ENCODE results near the gene PTPRT. TPM values are rescaled to one million over a fixed set of nuclear protein-coding genes. Genes with fewer than 3 reads are reported as not detected.

The PTPRT gene
- total RNA-seq, 1 experiment from 2014 or later: 0.20 TPM

DNA sequence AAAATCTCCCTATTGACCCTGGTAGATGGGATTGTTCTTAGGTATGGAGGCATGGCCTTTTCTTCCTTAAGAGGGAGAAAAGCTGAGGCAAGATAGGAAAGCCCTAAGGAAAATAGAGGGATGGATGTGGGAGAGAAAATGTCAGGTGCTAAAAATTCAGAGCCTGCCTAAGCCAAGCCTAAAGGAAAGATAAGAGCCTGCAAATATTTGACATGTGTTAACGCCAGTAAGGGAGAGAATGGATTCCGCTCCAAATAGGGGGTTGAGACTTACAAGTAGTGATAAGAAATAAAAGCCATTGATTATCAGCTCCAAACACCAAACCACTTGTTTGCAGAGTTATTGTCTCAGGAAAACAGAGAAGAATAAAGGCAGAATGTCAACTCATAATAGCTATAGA lies 533.6 kb downstream of the PTPRT start:
- intact Hi-C loops (cut with micrococcal nuclease; ENCODE audit: unreplicated experiment): no loop called here
- no peak overlapping the region for H3K4me3 ChIP-seq (ENCODE audit: low read depth, low read length)
- BruUV-seq (replicated peaks): no TSS peak

DNA sequence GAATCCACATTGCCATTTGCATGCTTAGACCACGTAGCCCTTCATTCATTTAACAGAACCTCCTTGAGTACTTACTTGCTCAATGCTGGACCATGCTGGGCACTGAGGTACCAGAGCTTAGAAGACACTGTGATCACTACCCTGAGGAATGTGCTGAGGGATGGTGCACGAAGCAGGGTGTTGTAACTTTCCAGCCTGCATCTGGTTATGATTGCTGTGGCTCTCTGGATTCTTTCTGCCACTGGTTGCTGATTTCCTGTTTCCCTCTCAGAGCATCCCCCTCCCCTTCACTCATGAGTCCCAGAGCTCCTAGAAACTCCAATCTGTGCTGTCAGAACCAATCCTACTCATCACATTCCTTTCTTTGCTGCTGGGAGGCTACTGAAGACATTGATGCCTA lies 537.4 kb downstream of the PTPRT start:
- Mint-ChIP-seq H3K36me3 (ENCODE audit: insufficient read depth, unreplicated experiment) (no peaks in the 10 kb centered on the region), H3K27me3 (ENCODE audit: insufficient read depth, unreplicated experiment) (peaks cover 7% of the 10 kb centered on the region), H3K27ac (ENCODE audit: unreplicated experiment) (no peak overlapping the region), H3K9me3 (ENCODE audit: unreplicated experiment) (peaks cover 5% of the 10 kb centered on the region), H3K4me1 (ENCODE audit: low read depth, unreplicated experiment) (peaks cover 9% of the 10 kb centered on the region), H3K4me3 (ENCODE audit: unreplicated experiment) (no peak overlapping the region)
- Histone ChIP-seq H3K27me3 (replicated peaks; ENCODE audit: control insufficient read depth, insufficient read depth, low read length) (no peaks in the 10 kb centered on the region), H3K4me1 (no peaks in the 10 kb centered on the region), H3K4me3 (ENCODE audit: low read depth, low read length) (no peak overlapping the region), H3K9me3 (no peaks in the 10 kb centered on the region; the same call in 1 of the 2 replicates), H3K36me3 (ENCODE audit: control insufficient read depth, insufficient read depth, low read length) (no peaks in the 10 kb centered on the region)
- intact Hi-C loops (cut with micrococcal nuclease; ENCODE audit: unreplicated experiment): no loop called here
- ChIA-PET POLR2A (no interaction called here), CTCF (no interaction called here)
- TF ChIP-seq, protein P1, sequence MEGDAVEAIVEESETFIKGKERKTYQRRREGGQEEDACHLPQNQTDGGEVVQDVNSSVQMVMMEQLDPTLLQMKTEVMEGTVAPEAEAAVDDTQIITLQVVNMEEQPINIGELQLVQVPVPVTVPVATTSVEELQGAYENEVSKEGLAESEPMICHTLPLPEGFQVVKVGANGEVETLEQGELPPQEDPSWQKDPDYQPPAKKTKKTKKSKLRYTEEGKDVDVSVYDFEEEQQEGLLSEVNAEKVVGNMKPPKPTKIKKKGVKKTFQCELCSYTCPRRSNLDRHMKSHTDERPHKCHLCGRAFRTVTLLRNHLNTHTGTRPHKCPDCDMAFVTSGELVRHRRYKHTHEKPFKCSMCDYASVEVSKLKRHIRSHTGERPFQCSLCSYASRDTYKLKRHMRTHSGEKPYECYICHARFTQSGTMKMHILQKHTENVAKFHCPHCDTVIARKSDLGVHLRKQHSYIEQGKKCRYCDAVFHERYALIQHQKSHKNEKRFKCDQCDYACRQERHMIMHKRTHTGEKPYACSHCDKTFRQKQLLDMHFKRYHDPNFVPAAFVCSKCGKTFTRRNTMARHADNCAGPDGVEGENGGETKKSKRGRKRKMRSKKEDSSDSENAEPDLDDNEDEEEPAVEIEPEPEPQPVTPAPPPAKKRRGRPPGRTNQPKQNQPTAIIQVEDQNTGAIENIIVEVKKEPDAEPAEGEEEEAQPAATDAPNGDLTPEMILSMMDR (IDR thresholded peaks at IDR 0.05; ENCODE audit: insufficient read depth in 1 of 2, low read depth in 1 of 2, low read length in 1 of 2, severe bottlenecking in 1 of 2, unreplicated experiment in 1 of 2): no peak
- no peak for DNase-seq
- BruUV-seq (replicated peaks): no TSS peak

More for the DNA sequence above, 533.6 kb downstream of the PTPRT start:
- no peaks in the 10 kb centered on the region for H3K4me1 ChIP-seq
- TF ChIP-seq, protein P1 (IDR thresholded peaks at IDR 0.05; ENCODE audit: insufficient read depth in 1 of 2, low read depth in 1 of 2, low read length in 1 of 2, severe bottlenecking in 1 of 2, unreplicated experiment in 1 of 2): no peak
- Mint-ChIP-seq H3K27me3 (ENCODE audit: insufficient read depth, unreplicated experiment) (peaks cover 5% of the 10 kb centered on the region), H3K4me3 (ENCODE audit: unreplicated experiment) (no peak overlapping the region), H3K36me3 (ENCODE audit: insufficient read depth, unreplicated experiment) (no peaks in the 10 kb centered on the region), H3K4me1 (ENCODE audit: low read depth, unreplicated experiment) (peaks cover 9% of the 10 kb centered on the region), H3K9me3 (ENCODE audit: unreplicated experiment) (no peaks in the 10 kb centered on the region), H3K27ac (ENCODE audit: unreplicated experiment) (no peak overlapping the region)
- H3K9me3 ChIP-seq: no peaks in the 10 kb centered on the region
- DNase-seq: no peak
- H3K36me3 ChIP-seq (ENCODE audit: control insufficient read depth, insufficient read depth, low read length): no peaks in the 10 kb centered on the region
- no peaks in the 10 kb centered on the region for H3K27me3 ChIP-seq (replicated peaks; ENCODE audit: control insufficient read depth, insufficient read depth, low read length)
- ChIA-PET CTCF (no interaction called here), POLR2A (no interaction called here)

DNA sequence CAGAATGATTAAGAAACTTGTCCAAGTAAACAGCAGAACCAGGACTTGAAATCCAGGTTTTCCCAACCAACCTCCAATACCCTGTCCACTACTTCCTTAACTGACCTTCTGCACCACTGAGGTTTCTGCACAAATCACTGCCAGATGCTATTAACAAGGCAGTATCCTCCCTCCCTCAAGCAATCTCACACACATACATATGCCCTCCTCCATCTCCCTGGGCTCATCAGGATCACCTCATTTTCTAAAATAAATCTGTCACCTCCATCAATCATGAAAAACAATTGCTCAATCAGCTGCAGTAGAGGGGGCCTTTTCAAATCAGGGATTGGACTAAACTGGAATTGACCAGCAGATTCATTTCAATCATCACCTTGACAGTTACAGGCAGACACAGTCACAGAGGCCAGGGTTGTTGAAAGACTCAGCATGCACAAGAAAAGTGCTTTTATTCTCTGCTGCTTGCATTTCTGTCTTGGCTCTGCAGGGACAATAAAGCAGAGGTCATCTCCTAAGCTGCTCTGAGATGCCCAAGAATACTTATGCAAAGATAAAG lies 539.4 kb downstream of the PTPRT start:
- no TSS peak for BruUV-seq (replicated peaks)
- POLR2A ChIA-PET: no interaction called here
- Histone ChIP-seq H3K9me3 (peaks cover 3% of the 10 kb centered on the region), H3K4me3 (ENCODE audit: low read depth, low read length) (no peak overlapping the region), H3K27me3 (replicated peaks; ENCODE audit: control insufficient read depth, insufficient read depth, low read length) (no peaks in the 10 kb centered on the region), H3K4me1 (no peaks in the 10 kb centered on the region), H3K36me3 (ENCODE audit: control insufficient read depth, insufficient read depth, low read length) (no peaks in the 10 kb centered on the region)
- Mint-ChIP-seq H3K27me3 (ENCODE audit: insufficient read depth, unreplicated experiment) (peaks cover 8% of the 10 kb centered on the region), H3K4me1 (ENCODE audit: low read depth, unreplicated experiment) (no peaks in the 10 kb centered on the region), H3K9me3 (ENCODE audit: unreplicated experiment) (peaks cover 15% of the 10 kb centered on the region), H3K4me3 (ENCODE audit: unreplicated experiment) (no peak overlapping the region), H3K36me3 (ENCODE audit: insufficient read depth, unreplicated experiment) (no peaks in the 10 kb centered on the region), H3K27ac (ENCODE audit: unreplicated experiment) (no peak overlapping the region)
- DNase-seq: no peak
- intact Hi-C loops (cut with micrococcal nuclease; ENCODE audit: unreplicated experiment): no loop called here
- TF ChIP-seq, protein P1 (IDR thresholded peaks at IDR 0.05; ENCODE audit: insufficient read depth in 1 of 2, low read depth in 1 of 2, low read length in 1 of 2, severe bottlenecking in 1 of 2, unreplicated experiment in 1 of 2): no peak
- CTCF ChIA-PET: no interaction called here
